HepG2 (cell line): ENCODE measurements around the gene COBL. TPM values are rescaled to one million over a fixed set of nuclear protein-coding genes. Genes with fewer than 3 reads are reported as not detected.
A peak's percentile ranks its signal among the peaks of the same experiment; 100 is the strongest.

Source experiments
- CAMTA2 ChIP-seq: sonication (generic); formaldehyde crosslinking; IDR thresholded peaks from 2 replicates; pipeline ENCODE4 v1.4.0; 2020; ENCODE audit warnings: mild to moderate bottlenecking, missing genetic modification reagents, borderline replicate concordance
- CHCHD3 ChIP-seq: sonication (generic); formaldehyde crosslinking; IDR thresholded peaks from 2 replicates; pipeline ENCODE4 v1.8.0; 2022; ENCODE audit warnings: mild to moderate bottlenecking, missing genetic modification reagents, moderate library complexity
- HDAC2 ChIP-seq: sonication (generic); formaldehyde crosslinking; IDR thresholded peaks from 2 replicates; pipeline ENCODE4 v1.4.0; 2020; ENCODE audit warnings: missing genetic modification reagents
- IKZF1 ChIP-seq: fragments of 450-650 bp; IDR thresholded peaks from 2 replicates; pipeline ENCODE4 v1.7.1; 2016
- PCBP1 ChIP-seq: fragments of 200-400 bp; formaldehyde crosslinking; IDR thresholded peaks from 2 replicates; pipeline ENCODE4 v1.6.1; 2017; ENCODE audit warnings: mild to moderate bottlenecking, low read depth, low read length, borderline replicate concordance
- REPIN1 ChIP-seq: sonication (generic); formaldehyde crosslinking; IDR thresholded peaks from 2 replicates; pipeline ENCODE4 v1.8.0; 2022; ENCODE audit warnings: missing genetic modification reagents, low read depth, mild to moderate bottlenecking, borderline replicate concordance
- SNRNP70 ChIP-seq: fragments of 200-400 bp; formaldehyde crosslinking; IDR thresholded peaks from 2 replicates; pipeline ENCODE4 v1.6.1; 2017; ENCODE audit warnings: mild to moderate bottlenecking, low read depth, low read length, moderate library complexity
- TAF15 ChIP-seq: fragments of 200-400 bp; formaldehyde crosslinking; IDR thresholded peaks from one replicate; pipeline ENCODE4 v1.6.1; 2018; ENCODE audit warnings: mild to moderate bottlenecking, low read depth, low read length; ENCODE audit not compliant: poor library complexity, severe bottlenecking
- TRIM24 ChIP-seq: sonication (generic); formaldehyde crosslinking; IDR thresholded peaks from 2 replicates; pipeline ENCODE4 v1.8.0; 2022; ENCODE audit warnings: mild to moderate bottlenecking, missing genetic modification reagents
- ZFP36L1 ChIP-seq: sonication (generic); formaldehyde crosslinking; IDR thresholded peaks from 2 replicates; pipeline ENCODE4 v1.8.0; 2022; ENCODE audit warnings: mild to moderate bottlenecking, missing genetic modification reagents, moderate library complexity
- ZKSCAN5 ChIP-seq: sonication (generic); formaldehyde crosslinking; IDR thresholded peaks from 2 replicates; pipeline ENCODE4 v1.5.1; 2020; ENCODE audit warnings: mild to moderate bottlenecking, missing genetic modification reagents
- ZNF317 ChIP-seq: sonication (generic); formaldehyde crosslinking; IDR thresholded peaks from 2 replicates; pipeline ENCODE4 v1.5.0; 2020; ENCODE audit warnings: mild to moderate bottlenecking, missing genetic modification reagents
- ZNF350 ChIP-seq: sonication (generic); formaldehyde crosslinking; IDR thresholded peaks from 2 replicates; pipeline ENCODE4 v1.4.0; 2020; ENCODE audit warnings: mild to moderate bottlenecking, low read depth, missing genetic modification reagents, borderline replicate concordance
- ZNF501 ChIP-seq: sonication (generic); formaldehyde crosslinking; IDR thresholded peaks from 2 replicates; pipeline ENCODE4 v1.5.1; 2020; ENCODE audit warnings: mild to moderate bottlenecking, moderate library complexity, missing genetic modification reagents
- ZNF629 ChIP-seq: sonication (generic); formaldehyde crosslinking; conservative IDR thresholded peaks from 2 replicates; pipeline ENCODE4 v1.5.0; 2020; ENCODE audit warnings: missing genetic modification reagents
- ZNF75D ChIP-seq: sonication (generic); formaldehyde crosslinking; IDR thresholded peaks from 2 replicates; pipeline ENCODE4 v1.8.1; 2023; ENCODE audit warnings: missing genetic modification reagents, mild to moderate bottlenecking, borderline replicate concordance
- ZNF773 ChIP-seq: sonication (generic); formaldehyde crosslinking; IDR thresholded peaks from 2 replicates; pipeline ENCODE4 v1.4.0; 2020; ENCODE audit warnings: missing genetic modification reagents, borderline replicate concordance
- ZSCAN12 ChIP-seq: sonication (generic); formaldehyde crosslinking; IDR thresholded peaks from 2 replicates; pipeline ENCODE4 v1.9.0; 2021; ENCODE audit warnings: mild to moderate bottlenecking, missing genetic modification reagents
- ZSCAN25 ChIP-seq: sonication (generic); formaldehyde crosslinking; IDR thresholded peaks from 2 replicates; pipeline ENCODE4 v1.8.0; 2022; ENCODE audit warnings: mild to moderate bottlenecking, missing genetic modification reagents
- polyA plus RNA-seq, 8 experiments: library from polyadenylated mRNA; depleted of rRNA in 3 of 8; stranded (reverse) in 7 of 8; unstranded in 1 of 8; fragments of >200 nt; fragmentation: Illumina TruSeq in 4 of 8; extraction: Trizol in 4 of 8; gene quantifications; 2 replicates each; pipeline versions ENCODE4 v1.2.1 to v1.2.3, GENCODE V29; 2011 to 2016; ENCODE audit warnings: low read depth in 4 of 8, missing spikeins in 1 of 8, mixed read lengths in 1 of 8; ENCODE audit not compliant: insufficient read depth in 1 of 8
- total RNA-seq, 5 experiments: library from RNA; depleted of rRNA; stranded (reverse); fragments of >200 nt; fragmentation: Illumina TruSeq; extraction: Trizol; gene quantifications; 2 replicates each; pipeline ENCODE4 v1.2.3, GENCODE V29; 2016; ENCODE audit warnings: low read depth in 1 of 5
- TF ChIP-seq, protein P1 (sequence below): IDR thresholded peaks from 2 replicates; pipeline ENCODE4 v1.6.1; 2016; ENCODE audit warnings: missing biosample characterization, missing genetic modification reagents, low read depth
- TF ChIP-seq, protein P2 (sequence below): sonication (generic); formaldehyde crosslinking; IDR thresholded peaks from 2 replicates; pipeline ENCODE4 v1.4.0; 2020; ENCODE audit warnings: missing genetic modification reagents
- TF ChIP-seq, protein P3 (sequence below): sonication (generic); formaldehyde crosslinking; conservative IDR thresholded peaks from 2 replicates; pipeline ENCODE4 v1.4.0; 2020; ENCODE audit warnings: mild to moderate bottlenecking, missing genetic modification reagents, moderate library complexity
- TF ChIP-seq, protein P4 (sequence below): IDR thresholded peaks from 2 replicates; pipeline ENCODE4 v1.6.1; 2018; ENCODE audit warnings: missing genetic modification reagents
- TF ChIP-seq, protein P5 (sequence below): sonication (generic); formaldehyde crosslinking; IDR thresholded peaks from 2 replicates; pipeline ENCODE4 v1.8.1; 2023; ENCODE audit warnings: missing genetic modification reagents, mild to moderate bottlenecking, borderline replicate concordance

COBL gene
- total and polyA plus RNA-seq, 2 of the 13 experiments (the other 11 are each of a cell fraction or from before 2014, with no cell fraction given), result 3.8 to 4.9 TPM

DNA sequence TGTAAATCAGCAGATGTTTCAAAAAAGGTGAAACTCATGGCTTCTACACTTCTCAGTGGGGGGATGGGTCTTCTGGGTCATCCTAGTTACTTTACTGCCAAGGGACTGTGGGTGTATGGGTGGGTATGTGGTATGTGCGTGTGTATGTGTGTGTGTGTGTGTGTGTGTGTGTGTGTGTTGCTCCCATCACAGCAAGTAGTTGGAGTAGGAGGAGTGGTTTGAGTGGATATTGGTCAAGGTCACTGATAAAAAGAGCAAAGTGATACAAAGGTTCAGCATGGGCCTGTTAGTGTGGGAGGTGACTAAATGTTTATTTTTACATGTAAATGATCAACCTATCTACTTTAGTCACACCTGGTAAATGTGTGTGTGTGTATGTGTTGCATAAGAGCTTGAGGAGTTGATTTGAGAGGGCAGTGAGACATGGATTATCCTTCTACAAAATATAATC lies 11.8 kb upstream of the COBL start (continued):
- TF ChIP-seq, protein P1, sequence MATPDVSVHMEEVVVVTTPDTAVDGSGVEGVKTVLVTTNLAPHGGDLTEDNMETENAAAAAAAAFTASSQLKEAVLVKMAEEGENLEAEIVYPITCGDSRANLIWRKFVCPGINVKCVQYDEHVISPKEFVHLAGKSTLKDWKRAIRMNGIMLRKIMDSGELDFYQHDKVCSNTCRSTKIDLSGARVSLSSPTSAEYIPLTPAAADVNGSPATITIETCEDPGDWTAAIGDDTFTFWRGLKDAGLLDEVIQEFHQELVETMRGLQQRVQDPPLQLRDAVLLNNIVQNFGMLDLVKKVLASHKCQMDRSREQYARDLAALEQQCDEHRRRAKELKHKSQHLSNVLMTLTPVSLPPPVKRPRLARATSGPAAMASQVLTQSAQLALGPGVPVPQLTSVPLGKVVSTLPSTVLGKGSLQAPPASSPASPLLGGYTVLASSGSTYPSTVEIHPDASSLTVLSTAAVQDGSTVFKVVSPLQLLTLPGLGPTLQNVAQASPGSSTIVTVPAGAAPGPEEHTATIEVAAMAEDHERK (CRISPR knock-in tag), result no peak
- TF ChIP-seq PCBP1 (no peak), REPIN1 (CRISPR knock-in tag) (0 out of 2 replicates have a peak, but pooled peaks have one; percentile 52), ZKSCAN5 (CRISPR knock-in tag) (peak; percentile 91), ZNF350 (CRISPR knock-in tag) (0 out of 2 replicates have a peak, but pooled peaks have one; percentile 18), ZSCAN12 (CRISPR knock-in tag) (no peak), ZNF501 (no peak), ZNF317 (CRISPR knock-in tag) (no peak), ZNF773 (CRISPR knock-in tag) (no peak), ZFP36L1 (CRISPR knock-in tag) (no peak), CAMTA2 (CRISPR knock-in tag) (no peak), CHCHD3 (no peak), ZNF75D (CRISPR knock-in tag) (no peak), TRIM24 (CRISPR knock-in tag) (no peak), IKZF1 (no peak), SNRNP70 (no peak), ZNF629 (CRISPR knock-in tag) (no peak), HDAC2 (CRISPR knock-in tag) (peak; percentile 58; the same call in 1 of the 2 replicates), TAF15 (no peak), ZSCAN25 (peak; percentile 20; the same call in 1 of the 2 replicates)
- TF ChIP-seq, protein P2, sequence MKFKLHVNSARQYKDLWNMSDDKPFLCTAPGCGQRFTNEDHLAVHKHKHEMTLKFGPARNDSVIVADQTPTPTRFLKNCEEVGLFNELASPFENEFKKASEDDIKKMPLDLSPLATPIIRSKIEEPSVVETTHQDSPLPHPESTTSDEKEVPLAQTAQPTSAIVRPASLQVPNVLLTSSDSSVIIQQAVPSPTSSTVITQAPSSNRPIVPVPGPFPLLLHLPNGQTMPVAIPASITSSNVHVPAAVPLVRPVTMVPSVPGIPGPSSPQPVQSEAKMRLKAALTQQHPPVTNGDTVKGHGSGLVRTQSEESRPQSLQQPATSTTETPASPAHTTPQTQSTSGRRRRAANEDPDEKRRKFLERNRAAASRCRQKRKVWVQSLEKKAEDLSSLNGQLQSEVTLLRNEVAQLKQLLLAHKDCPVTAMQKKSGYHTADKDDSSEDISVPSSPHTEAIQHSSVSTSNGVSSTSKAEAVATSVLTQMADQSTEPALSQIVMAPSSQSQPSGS, result peak; percentile 36; the same call in 1 of the 2 replicates
- TF ChIP-seq, protein P3, sequence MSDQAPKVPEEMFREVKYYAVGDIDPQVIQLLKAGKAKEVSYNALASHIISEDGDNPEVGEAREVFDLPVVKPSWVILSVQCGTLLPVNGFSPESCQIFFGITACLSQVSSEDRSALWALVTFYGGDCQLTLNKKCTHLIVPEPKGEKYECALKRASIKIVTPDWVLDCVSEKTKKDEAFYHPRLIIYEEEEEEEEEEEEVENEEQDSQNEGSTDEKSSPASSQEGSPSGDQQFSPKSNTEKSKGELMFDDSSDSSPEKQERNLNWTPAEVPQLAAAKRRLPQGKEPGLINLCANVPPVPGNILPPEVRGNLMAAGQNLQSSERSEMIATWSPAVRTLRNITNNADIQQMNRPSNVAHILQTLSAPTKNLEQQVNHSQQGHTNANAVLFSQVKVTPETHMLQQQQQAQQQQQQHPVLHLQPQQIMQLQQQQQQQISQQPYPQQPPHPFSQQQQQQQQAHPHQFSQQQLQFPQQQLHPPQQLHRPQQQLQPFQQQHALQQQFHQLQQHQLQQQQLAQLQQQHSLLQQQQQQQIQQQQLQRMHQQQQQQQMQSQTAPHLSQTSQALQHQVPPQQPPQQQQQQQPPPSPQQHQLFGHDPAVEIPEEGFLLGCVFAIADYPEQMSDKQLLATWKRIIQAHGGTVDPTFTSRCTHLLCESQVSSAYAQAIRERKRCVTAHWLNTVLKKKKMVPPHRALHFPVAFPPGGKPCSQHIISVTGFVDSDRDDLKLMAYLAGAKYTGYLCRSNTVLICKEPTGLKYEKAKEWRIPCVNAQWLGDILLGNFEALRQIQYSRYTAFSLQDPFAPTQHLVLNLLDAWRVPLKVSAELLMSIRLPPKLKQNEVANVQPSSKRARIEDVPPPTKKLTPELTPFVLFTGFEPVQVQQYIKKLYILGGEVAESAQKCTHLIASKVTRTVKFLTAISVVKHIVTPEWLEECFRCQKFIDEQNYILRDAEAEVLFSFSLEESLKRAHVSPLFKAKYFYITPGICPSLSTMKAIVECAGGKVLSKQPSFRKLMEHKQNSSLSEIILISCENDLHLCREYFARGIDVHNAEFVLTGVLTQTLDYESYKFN (CRISPR knock-in tag), result peak; percentile 88
- TF ChIP-seq, protein P4, sequence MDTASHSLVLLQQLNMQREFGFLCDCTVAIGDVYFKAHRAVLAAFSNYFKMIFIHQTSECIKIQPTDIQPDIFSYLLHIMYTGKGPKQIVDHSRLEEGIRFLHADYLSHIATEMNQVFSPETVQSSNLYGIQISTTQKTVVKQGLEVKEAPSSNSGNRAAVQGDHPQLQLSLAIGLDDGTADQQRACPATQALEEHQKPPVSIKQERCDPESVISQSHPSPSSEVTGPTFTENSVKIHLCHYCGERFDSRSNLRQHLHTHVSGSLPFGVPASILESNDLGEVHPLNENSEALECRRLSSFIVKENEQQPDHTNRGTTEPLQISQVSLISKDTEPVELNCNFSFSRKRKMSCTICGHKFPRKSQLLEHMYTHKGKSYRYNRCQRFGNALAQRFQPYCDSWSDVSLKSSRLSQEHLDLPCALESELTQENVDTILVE (CRISPR knock-in tag), result no peak
- TF ChIP-seq, protein P5, sequence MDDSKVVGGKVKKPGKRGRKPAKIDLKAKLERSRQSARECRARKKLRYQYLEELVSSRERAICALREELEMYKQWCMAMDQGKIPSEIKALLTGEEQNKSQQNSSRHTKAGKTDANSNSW, result no peak
